ENCODE measurements around the gene PLXNA3. TPM values are rescaled to one million over a fixed set of nuclear protein-coding genes. Genes with fewer than 3 reads are reported as not detected.

The PLXNA3 gene
- total and polyA plus RNA-seq, 2 experiments from 2014 or later, result 2.7 to 5.4 TPM

DNA sequence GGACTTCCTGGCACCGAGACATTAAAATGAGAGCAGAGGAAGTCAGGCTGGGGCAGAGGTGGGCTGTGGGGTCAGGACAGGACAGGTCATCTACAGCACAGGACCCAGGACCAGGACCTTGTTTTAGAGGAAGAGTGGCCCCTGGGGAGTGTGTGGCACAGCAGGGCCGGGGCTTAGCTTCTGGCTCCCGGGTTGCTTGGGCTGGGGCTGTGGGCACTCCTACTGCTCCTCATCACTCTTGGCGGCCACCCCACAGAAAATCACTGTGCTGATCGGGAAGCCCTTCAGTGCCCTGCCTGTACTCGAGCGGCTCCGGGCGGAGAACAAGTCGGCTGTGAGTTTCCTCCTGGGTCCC, 37.7 kb upstream of the PLXNA3 start:
- no peaks in the 10 kb centered on the region for H3K4me1 Mint-ChIP-seq
- ATAC-seq, result no peak
- no peak overlapping the region for H3K4me3 Mint-ChIP-seq
- no peak for DNase-seq (ENCODE audit: low spot score)
- Histone ChIP-seq H3K27me3 (ENCODE audit: insufficient read depth) (no peaks in the 10 kb centered on the region), H3K27ac (ENCODE audit: low read depth) (no peak overlapping the region), H3K4me2 (no peak overlapping the region), H3K36me3 (ENCODE audit: insufficient read depth) (no peaks in the 10 kb centered on the region), H2AFZ (no peak overlapping the region), H3K79me2 (replicated peaks; ENCODE audit: insufficient read depth) (no peaks in the 10 kb centered on the region), H3K4me1 (ENCODE audit: insufficient read depth) (no peaks in the 10 kb centered on the region), H3K9me2 (ENCODE audit: insufficient read depth) (no peaks in the 10 kb centered on the region), H3K4me3 (no peak overlapping the region), H3F3A (replicated peaks; ENCODE audit: low read depth) (no peaks in the 10 kb centered on the region), H4K20me1 (replicated peaks; ENCODE audit: insufficient read depth) (no peaks in the 10 kb centered on the region)
- no peak overlapping the region for H3K27ac Mint-ChIP-seq
- peaks cover 10% of the 10 kb centered on the region for H3K36me3 Mint-ChIP-seq (ENCODE audit: low read depth)
- no peaks in the 10 kb centered on the region for H3K9me3 Mint-ChIP-seq
- no peak for TF ChIP-seq STAT1 (IDR thresholded peaks at IDR 0.05; ENCODE audit: unreplicated experiment)
- no peak for TF ChIP-seq POLR2AphosphoS5 (IDR thresholded peaks at IDR 0.05; ENCODE audit: low read depth)
- no peak for TF ChIP-seq ZNF462 (CRISPR knock-in tag; IDR thresholded peaks at IDR 0.05)
- no peak for TF ChIP-seq NANOG (IDR thresholded peaks at IDR 0.05; ENCODE audit: borderline replicate concordance)
- TF ChIP-seq EZH2phosphoT487 (IDR thresholded peaks at IDR 0.05; ENCODE audit: unreplicated experiment), result no peak
- TF ChIP-seq ETS1 (IDR thresholded peaks at IDR 0.05), result no peak
- TF ChIP-seq, protein P1, sequence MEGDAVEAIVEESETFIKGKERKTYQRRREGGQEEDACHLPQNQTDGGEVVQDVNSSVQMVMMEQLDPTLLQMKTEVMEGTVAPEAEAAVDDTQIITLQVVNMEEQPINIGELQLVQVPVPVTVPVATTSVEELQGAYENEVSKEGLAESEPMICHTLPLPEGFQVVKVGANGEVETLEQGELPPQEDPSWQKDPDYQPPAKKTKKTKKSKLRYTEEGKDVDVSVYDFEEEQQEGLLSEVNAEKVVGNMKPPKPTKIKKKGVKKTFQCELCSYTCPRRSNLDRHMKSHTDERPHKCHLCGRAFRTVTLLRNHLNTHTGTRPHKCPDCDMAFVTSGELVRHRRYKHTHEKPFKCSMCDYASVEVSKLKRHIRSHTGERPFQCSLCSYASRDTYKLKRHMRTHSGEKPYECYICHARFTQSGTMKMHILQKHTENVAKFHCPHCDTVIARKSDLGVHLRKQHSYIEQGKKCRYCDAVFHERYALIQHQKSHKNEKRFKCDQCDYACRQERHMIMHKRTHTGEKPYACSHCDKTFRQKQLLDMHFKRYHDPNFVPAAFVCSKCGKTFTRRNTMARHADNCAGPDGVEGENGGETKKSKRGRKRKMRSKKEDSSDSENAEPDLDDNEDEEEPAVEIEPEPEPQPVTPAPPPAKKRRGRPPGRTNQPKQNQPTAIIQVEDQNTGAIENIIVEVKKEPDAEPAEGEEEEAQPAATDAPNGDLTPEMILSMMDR (conservative IDR thresholded peaks at IDR 0.05; ENCODE audit: low read depth in 2 of 2), result no peak
- peaks cover 2% of the 10 kb centered on the region for H3K27me3 Mint-ChIP-seq (ENCODE audit: insufficient read depth, low read depth, poor library complexity)

Data from GM23338 (cell line).